Measurements from ENCODE around the gene DAPL1.

DNA sequence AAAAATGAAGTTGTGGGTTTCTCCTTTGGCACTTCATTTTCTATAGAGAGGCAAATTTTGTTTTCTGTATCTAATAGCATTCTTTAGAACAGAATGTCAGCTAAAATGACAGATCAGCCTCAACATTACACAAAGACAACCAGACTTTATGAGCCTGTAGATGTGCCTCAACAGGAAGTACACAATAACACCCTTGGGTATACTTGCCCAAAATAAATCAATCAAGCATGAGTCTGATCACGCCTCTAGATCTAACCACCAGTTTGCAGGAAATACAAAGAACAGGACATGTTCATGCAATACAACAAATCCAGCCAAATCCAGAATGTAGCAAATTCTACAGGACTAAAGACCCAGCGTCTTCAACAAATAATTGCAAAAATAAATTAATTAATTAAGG is 11.2 kb upstream of the DAPL1 start:
- no peak for TF ChIP-seq CTCF (IDR thresholded peaks at IDR 0.05)
- no peak for TF ChIP-seq EZH2 (IDR thresholded peaks at IDR 0.05; ENCODE audit: borderline replicate concordance, insufficient read depth, low read depth, low read length, poor library complexity, severe bottlenecking)

Measured in B cell (primary cell).